DOHH2 (cell line): ENCODE measurements around the gene RHOC.

Source experiments
- EZH2phosphoT487 ChIP-seq: fragments of 200-600 bp; sonication (generic); IDR thresholded peaks from 2 replicates; pipeline ENCODE4 v1.6.1; 2017; ENCODE audit warnings: borderline replicate concordance, mild to moderate bottlenecking, antibody characterized with exemption, low read length, moderate library complexity, mixed read lengths
- TF ChIP-seq, protein P1 (sequence below): fragments of 200-600 bp; sonication (generic); IDR thresholded peaks from one replicate; pipeline ENCODE4 v1.5.1; 2014; ENCODE audit warnings: antibody characterized with exemption, mild to moderate bottlenecking, low read depth, low read length; ENCODE audit not compliant: poor library complexity, severe bottlenecking

DNA sequence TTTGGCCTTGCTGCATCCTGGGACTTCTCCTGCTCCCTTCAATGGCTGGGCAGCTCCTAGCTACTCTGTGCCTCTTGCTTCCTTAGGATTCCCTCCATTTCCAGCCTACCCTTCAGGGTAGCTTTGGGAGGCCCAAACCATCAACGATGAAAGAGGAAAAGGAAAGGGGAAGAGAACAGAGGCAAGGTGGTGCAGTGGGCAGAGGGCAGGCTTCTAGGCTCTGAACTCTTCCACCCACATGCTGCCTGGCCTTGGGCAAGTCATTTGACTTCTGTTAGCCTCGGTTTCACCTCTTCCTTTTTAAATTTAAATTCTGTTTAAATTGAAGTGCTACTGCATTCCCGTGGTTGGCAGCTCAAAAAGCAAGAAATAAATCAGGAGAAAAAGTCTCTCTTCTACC lies 13.9 kb upstream of the RHOC start:
- TF ChIP-seq, protein P1, sequence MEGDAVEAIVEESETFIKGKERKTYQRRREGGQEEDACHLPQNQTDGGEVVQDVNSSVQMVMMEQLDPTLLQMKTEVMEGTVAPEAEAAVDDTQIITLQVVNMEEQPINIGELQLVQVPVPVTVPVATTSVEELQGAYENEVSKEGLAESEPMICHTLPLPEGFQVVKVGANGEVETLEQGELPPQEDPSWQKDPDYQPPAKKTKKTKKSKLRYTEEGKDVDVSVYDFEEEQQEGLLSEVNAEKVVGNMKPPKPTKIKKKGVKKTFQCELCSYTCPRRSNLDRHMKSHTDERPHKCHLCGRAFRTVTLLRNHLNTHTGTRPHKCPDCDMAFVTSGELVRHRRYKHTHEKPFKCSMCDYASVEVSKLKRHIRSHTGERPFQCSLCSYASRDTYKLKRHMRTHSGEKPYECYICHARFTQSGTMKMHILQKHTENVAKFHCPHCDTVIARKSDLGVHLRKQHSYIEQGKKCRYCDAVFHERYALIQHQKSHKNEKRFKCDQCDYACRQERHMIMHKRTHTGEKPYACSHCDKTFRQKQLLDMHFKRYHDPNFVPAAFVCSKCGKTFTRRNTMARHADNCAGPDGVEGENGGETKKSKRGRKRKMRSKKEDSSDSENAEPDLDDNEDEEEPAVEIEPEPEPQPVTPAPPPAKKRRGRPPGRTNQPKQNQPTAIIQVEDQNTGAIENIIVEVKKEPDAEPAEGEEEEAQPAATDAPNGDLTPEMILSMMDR, result no peak
- TF ChIP-seq EZH2phosphoT487, result no peak
